ENCODE data around the gene CAPN14.

Gene CAPN14

GRCh38 chr2:31168291-31168690, 49.0 kb downstream of the CAPN14 start (continued):
- TF ChIP-seq POU6F1 (CRISPR knock-in tag; IDR thresholded peaks at IDR 0.05; ENCODE audit: borderline replicate concordance, low read depth) (no peak), ZC3H10 (CRISPR knock-in tag; IDR thresholded peaks at IDR 0.05) (no peak), CSRNP3 (CRISPR knock-in tag; IDR thresholded peaks at IDR 0.05) (no peak), ZFP3 (CRISPR knock-in tag; IDR thresholded peaks at IDR 0.05) (no peak), ZNF8 (CRISPR knock-in tag; IDR thresholded peaks at IDR 0.05) (no peak), OSR1 (CRISPR knock-in tag; IDR thresholded peaks at IDR 0.05) (no peak), TCF4 (CRISPR knock-in tag; IDR thresholded peaks at IDR 0.05; ENCODE audit: borderline replicate concordance) (no peak), SNAI2 (CRISPR knock-in tag; IDR thresholded peaks at IDR 0.05) (no peak), TOX (CRISPR knock-in tag; IDR thresholded peaks at IDR 0.05; ENCODE audit: borderline replicate concordance) (no peak), GLIS3 (CRISPR knock-in tag; IDR thresholded peaks at IDR 0.05) (no peak), RARB (CRISPR knock-in tag; IDR thresholded peaks at IDR 0.05) (no peak), ZFP30 (CRISPR knock-in tag; IDR thresholded peaks at IDR 0.05) (no peak), PATZ1 (CRISPR knock-in tag; IDR thresholded peaks at IDR 0.05; ENCODE audit: borderline replicate concordance) (no peak), PPARA (CRISPR knock-in tag; IDR thresholded peaks at IDR 0.05; ENCODE audit: borderline replicate concordance) (no peak), ZNF70 (CRISPR knock-in tag; IDR thresholded peaks at IDR 0.05) (no peak)

- ATAC-seq = no peak
- TF ChIP-seq ZNF8 (CRISPR knock-in tag; IDR thresholded peaks at IDR 0.05) = no peak
Observed at GRCh38 chr2:31166925-31167324, 50.4 kb downstream of the CAPN14 start.

GRCh38 chr2:31163011-31163539, 54.2 kb downstream of the CAPN14 start:
- no peak for ATAC-seq
- no peak for TF ChIP-seq TCF4 (CRISPR knock-in tag; IDR thresholded peaks at IDR 0.05; ENCODE audit: borderline replicate concordance)
- TF ChIP-seq SNAI2 (CRISPR knock-in tag; IDR thresholded peaks at IDR 0.05) = no peak
- no peak for TF ChIP-seq ZC3H10 (CRISPR knock-in tag; IDR thresholded peaks at IDR 0.05)
- TF ChIP-seq BACH2 (CRISPR knock-in tag; IDR thresholded peaks at IDR 0.05; ENCODE audit: borderline replicate concordance) = no peak
- no peak for TF ChIP-seq TSHZ2 (CRISPR knock-in tag; IDR thresholded peaks at IDR 0.05)
- no peak for TF ChIP-seq ISL1 (CRISPR knock-in tag; IDR thresholded peaks at IDR 0.05)
- TF ChIP-seq CSRNP3 (CRISPR knock-in tag; IDR thresholded peaks at IDR 0.05) = no peak
- no peak for TF ChIP-seq GLIS3 (CRISPR knock-in tag; IDR thresholded peaks at IDR 0.05)
- no peak for TF ChIP-seq ZFP30 (CRISPR knock-in tag; IDR thresholded peaks at IDR 0.05)
- no peak for TF ChIP-seq CSDC2 (CRISPR knock-in tag; IDR thresholded peaks at IDR 0.05)
- TF ChIP-seq POU6F1 (CRISPR knock-in tag; IDR thresholded peaks at IDR 0.05; ENCODE audit: borderline replicate concordance, low read depth) = no peak
- TF ChIP-seq ARNTL (CRISPR knock-in tag; IDR thresholded peaks at IDR 0.05; ENCODE audit: borderline replicate concordance, low read depth) = no peak
- no peak for TF ChIP-seq CREB5 (CRISPR knock-in tag; IDR thresholded peaks at IDR 0.05; ENCODE audit: low read depth)
- no peak for TF ChIP-seq PATZ1 (CRISPR knock-in tag; IDR thresholded peaks at IDR 0.05; ENCODE audit: borderline replicate concordance)
- no peak for TF ChIP-seq RARB (CRISPR knock-in tag; IDR thresholded peaks at IDR 0.05)
- TF ChIP-seq ZNF565 (CRISPR knock-in tag; conservative IDR thresholded peaks at IDR 0.05; ENCODE audit: low read depth) = no peak
- no peak for TF ChIP-seq ESRRG (CRISPR knock-in tag; IDR thresholded peaks at IDR 0.05)
- TF ChIP-seq ZNF70 (CRISPR knock-in tag; IDR thresholded peaks at IDR 0.05) = no peak
- TF ChIP-seq ZNF8 (CRISPR knock-in tag; IDR thresholded peaks at IDR 0.05) = no peak
